DOHH2 (cell line): ENCODE results near the gene IARS2.

Source experiments
- CTCF ChIP-seq: fragments of 200-600 bp; sonication (generic); IDR thresholded peaks from one replicate; pipeline ENCODE4 v1.5.1; 2014; ENCODE audit warnings: antibody characterized with exemption, mild to moderate bottlenecking, low read depth, low read length; ENCODE audit not compliant: poor library complexity, severe bottlenecking
- EZH2phosphoT487 ChIP-seq: fragments of 200-600 bp; sonication (generic); IDR thresholded peaks from 2 replicates; pipeline ENCODE4 v1.6.1; 2017; ENCODE audit warnings: borderline replicate concordance, mild to moderate bottlenecking, antibody characterized with exemption, low read length, moderate library complexity, mixed read lengths

GRCh38 chr1:220151454-220151853 is 57.5 kb downstream of the IARS2 start:
- TF ChIP-seq CTCF, result no peak
- no peak for TF ChIP-seq EZH2phosphoT487
